Ectodermal cell (in vitro differentiated cells): ENCODE results near the gene FRY.

Experiments
- H3K27ac ChIP-seq: 2 replicates; pipeline ENCODE4 v1.7.0; 2013; ENCODE audit warnings: mild to moderate bottlenecking, low read depth, low read length; ENCODE audit not compliant: insufficient read depth, poor library complexity, severe bottlenecking
- H3K27me3 ChIP-seq: 2 replicates; pipeline ENCODE4 v1.7.0; 2013; ENCODE audit warnings: mild to moderate bottlenecking, low read length; ENCODE audit not compliant: insufficient read depth, control insufficient read depth, poor library complexity, severe bottlenecking
- H3K36me3 ChIP-seq: one replicate; pipeline ENCODE4 v1.7.0; 2013; ENCODE audit warnings: low read length; ENCODE audit not compliant: control insufficient read depth, insufficient read depth
- H3K4me1 ChIP-seq: one replicate; pipeline ENCODE4 v1.7.0; 2013; ENCODE audit warnings: low read length; ENCODE audit not compliant: control insufficient read depth, insufficient read depth
- H3K4me3 ChIP-seq: 2 replicates; pipeline ENCODE4 v1.7.0; 2013; ENCODE audit warnings: low read depth, low read length, control low read depth; ENCODE audit not compliant: insufficient read depth
- H3K9me3 ChIP-seq: 2 replicates; pipeline ENCODE4 v1.7.0; 2013; ENCODE audit warnings: mild to moderate bottlenecking, low read length, moderate library complexity; ENCODE audit not compliant: control insufficient read depth
- WGBS, 2 experiments: methylation state at CpG; one replicate each; pipeline ENCODE4 v1.1.7; 2013; ENCODE audit warnings: missing lambda C conversion rate in 2 of 2; 5-methylcytosine and 5-hydroxymethylcytosine counted together

FRY gene

GRCh38 chr13:32075170-32075851 is 43.7 kb downstream of the FRY start:
- Histone ChIP-seq H3K27me3 (no peaks in the 10 kb centered on the region), H3K36me3 (no peaks in the 10 kb centered on the region), H3K9me3 (no peaks in the 10 kb centered on the region), H3K27ac (no peak overlapping the region), H3K4me3 (no peak overlapping the region), H3K4me1 (no peaks in the 10 kb centered on the region)
- 94 to 98% methylated on average over 2 of the region's 2 CpGs for WGBS, 2 experiments

GRCh38 chr13:32079587-32079986 is 48.0 kb downstream of the FRY start:
- Histone ChIP-seq H3K27me3 (no peaks in the 10 kb centered on the region), H3K27ac (no peak overlapping the region), H3K4me3 (no peak overlapping the region), H3K36me3 (no peaks in the 10 kb centered on the region), H3K4me1 (peaks cover 12% of the 10 kb centered on the region), H3K9me3 (no peaks in the 10 kb centered on the region)
- 86 to 90% methylated on average over 3 of the region's 3 CpGs for WGBS, 2 experiments

- Histone ChIP-seq H3K36me3 (no peaks in the 10 kb centered on the region), H3K27me3 (no peaks in the 10 kb centered on the region), H3K4me3 (no peak overlapping the region), H3K9me3 (no peaks in the 10 kb centered on the region), H3K4me1 (peaks cover 12% of the 10 kb centered on the region), H3K27ac (no peak overlapping the region)
- WGBS, 2 experiments, result 91 to 97% methylated on average over 1 of the region's 1 CpG
Observed at GRCh38 chr13:32080328-32080744, 48.8 kb downstream of the FRY start.

- Histone ChIP-seq H3K9me3 (no peaks in the 10 kb centered on the region), H3K36me3 (no peaks in the 10 kb centered on the region), H3K4me3 (no peak overlapping the region), H3K27me3 (no peaks in the 10 kb centered on the region), H3K27ac (no peak overlapping the region), H3K4me1 (peaks cover 12% of the 10 kb centered on the region)
- 89 to 98% methylated on average over 1 to 2 of the region's 2 CpGs for WGBS, 2 experiments
Observed at GRCh38 chr13:32081591-32081990, 50.0 kb downstream of the FRY start.

- H3K4me3 ChIP-seq, result no peak overlapping the region
- H3K36me3 ChIP-seq, result no peaks in the 10 kb centered on the region
- WGBS, 2 experiments, result 94 to 97% methylated on average over 2 of the region's 2 CpGs
- no peaks in the 10 kb centered on the region for H3K9me3 ChIP-seq
- H3K4me1 ChIP-seq, result peaks cover 12% of the 10 kb centered on the region
- H3K27me3 ChIP-seq, result no peaks in the 10 kb centered on the region
- H3K27ac ChIP-seq, result no peak overlapping the region
Observed at GRCh38 chr13:32086366-32086765, 54.8 kb downstream of the FRY start.

GRCh38 chr13:32086791-32087441 is 55.3 kb downstream of the FRY start:
- no peaks in the 10 kb centered on the region for H3K36me3 ChIP-seq
- H3K9me3 ChIP-seq, result no peaks in the 10 kb centered on the region
- no peak overlapping the region for H3K27ac ChIP-seq
- WGBS, 2 experiments, result 90 to 95% methylated on average over 4 of the region's 4 CpGs
- H3K4me3 ChIP-seq, result no peak overlapping the region
- peaks cover 12% of the 10 kb centered on the region for H3K4me1 ChIP-seq
- H3K27me3 ChIP-seq, result no peaks in the 10 kb centered on the region

GRCh38 chr13:32087955-32088747 is 56.6 kb downstream of the FRY start:
- Histone ChIP-seq H3K4me1 (peaks cover 5% of the 10 kb centered on the region), H3K36me3 (no peaks in the 10 kb centered on the region), H3K27me3 (no peaks in the 10 kb centered on the region), H3K4me3 (no peak overlapping the region), H3K27ac (no peak overlapping the region), H3K9me3 (no peaks in the 10 kb centered on the region)
- WGBS, 2 experiments, result 100% methylated on average over 1 of the region's 1 CpG

GRCh38 chr13:32092496-32092895 is 60.9 kb downstream of the FRY start:
- H3K27me3 ChIP-seq, result no peaks in the 10 kb centered on the region
- H3K4me1 ChIP-seq, result no peaks in the 10 kb centered on the region
- no peak overlapping the region for H3K4me3 ChIP-seq
- H3K27ac ChIP-seq, result no peak overlapping the region
- no peaks in the 10 kb centered on the region for H3K36me3 ChIP-seq
- H3K9me3 ChIP-seq, result no peaks in the 10 kb centered on the region
- 92 to 95% methylated on average over 5 of the region's 5 CpGs for WGBS, 2 experiments

- H3K4me1 ChIP-seq, result no peaks in the 10 kb centered on the region
- H3K4me3 ChIP-seq, result no peak overlapping the region
- no peaks in the 10 kb centered on the region for H3K27me3 ChIP-seq
- H3K36me3 ChIP-seq, result no peaks in the 10 kb centered on the region
- H3K9me3 ChIP-seq, result no peaks in the 10 kb centered on the region
- no peak overlapping the region for H3K27ac ChIP-seq
- 87 to 95% methylated on average over 2 of the region's 2 CpGs for WGBS, 2 experiments
Observed at GRCh38 chr13:32093006-32093405, 61.4 kb downstream of the FRY start.

- Histone ChIP-seq H3K27me3 (no peaks in the 10 kb centered on the region), H3K9me3 (no peaks in the 10 kb centered on the region), H3K36me3 (peaks cover 4% of the 10 kb centered on the region), H3K4me3 (no peak overlapping the region), H3K27ac (no peak overlapping the region), H3K4me1 (no peaks in the 10 kb centered on the region)
- 92 to 94% methylated on average over 3 of the region's 3 CpGs for WGBS, 2 experiments
Observed at GRCh38 chr13:32098272-32098671, 66.7 kb downstream of the FRY start.
